ENCODE data around the gene ABCA9.
A peak's percentile ranks its signal among the peaks of the same experiment; 100 is the strongest.
"Not testable (repeated sequence)": the region's sequence is repeated elsewhere in the genome, so short reads cannot be mapped to it uniquely, and the experiment has no call there.

Gene ABCA9

DNA sequence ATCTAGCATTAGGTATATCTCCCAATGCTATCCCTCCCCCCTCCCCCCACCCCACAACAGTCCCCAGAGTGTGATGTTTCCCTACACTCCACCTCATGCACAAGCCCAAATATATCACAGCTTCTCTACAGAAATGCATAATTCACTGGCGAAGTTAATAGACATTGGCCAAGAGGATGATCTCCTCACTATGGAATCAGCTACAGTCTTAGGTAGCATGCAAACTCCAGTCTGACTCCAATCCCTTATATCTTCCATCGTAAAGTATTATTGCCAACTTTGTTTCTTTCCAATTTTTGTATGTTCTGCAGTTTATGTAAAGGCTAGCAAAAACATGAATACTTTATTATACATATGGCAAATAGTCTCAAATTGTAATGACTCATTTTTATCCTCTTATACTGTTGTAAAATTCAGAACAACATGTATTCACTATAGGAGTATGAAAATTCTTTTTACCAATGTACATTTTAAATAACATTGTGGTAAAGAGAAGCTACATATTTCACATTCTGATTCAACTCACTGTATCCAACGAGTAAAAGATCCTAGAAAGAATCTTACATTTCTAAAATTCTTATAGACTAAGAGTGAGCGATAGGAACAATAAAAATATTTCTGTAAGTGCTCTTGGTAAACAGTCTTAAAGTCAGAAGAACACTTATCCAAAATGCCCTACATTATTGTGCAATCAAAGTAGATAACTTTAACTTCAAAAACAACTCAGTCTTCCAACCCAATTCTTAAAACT lies 106.4 kb downstream of the ABCA9 start:
- DNase-seq (ENCODE audit: low read depth) = peak; percentile 68

DNA sequence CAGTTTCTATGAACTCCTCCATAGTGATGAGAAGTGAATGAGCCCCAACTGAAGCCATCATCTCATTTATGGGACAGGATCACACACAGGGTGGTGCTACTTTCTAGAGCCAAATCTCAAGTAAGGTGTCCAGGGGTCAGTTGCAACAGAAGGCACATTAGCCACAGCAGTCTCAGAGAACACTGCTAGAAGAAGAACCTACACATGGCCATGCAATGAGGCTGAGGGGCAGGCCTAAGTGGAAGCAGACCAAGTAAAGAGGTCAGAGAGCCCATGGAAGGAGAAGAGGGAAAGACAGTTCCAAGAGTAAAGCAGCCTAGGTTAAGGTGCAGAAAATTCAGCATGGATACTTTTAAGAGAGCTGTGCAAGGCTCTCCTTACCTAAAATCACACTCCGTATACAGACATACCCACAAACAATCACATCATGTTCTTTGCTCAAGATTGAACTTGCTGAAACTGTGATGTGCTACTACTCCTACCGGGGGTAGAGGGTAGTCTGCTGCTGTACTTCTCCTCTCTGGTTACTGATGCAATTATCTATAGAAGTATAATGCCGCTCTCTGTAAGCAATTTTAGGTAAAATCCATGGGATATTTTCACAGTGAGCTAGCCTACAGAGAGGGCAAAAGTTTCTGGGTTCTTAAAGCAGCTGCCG lies 107.3 kb downstream of the ABCA9 start:
- DNase-seq (ENCODE audit: low read depth) = no peak

DNA sequence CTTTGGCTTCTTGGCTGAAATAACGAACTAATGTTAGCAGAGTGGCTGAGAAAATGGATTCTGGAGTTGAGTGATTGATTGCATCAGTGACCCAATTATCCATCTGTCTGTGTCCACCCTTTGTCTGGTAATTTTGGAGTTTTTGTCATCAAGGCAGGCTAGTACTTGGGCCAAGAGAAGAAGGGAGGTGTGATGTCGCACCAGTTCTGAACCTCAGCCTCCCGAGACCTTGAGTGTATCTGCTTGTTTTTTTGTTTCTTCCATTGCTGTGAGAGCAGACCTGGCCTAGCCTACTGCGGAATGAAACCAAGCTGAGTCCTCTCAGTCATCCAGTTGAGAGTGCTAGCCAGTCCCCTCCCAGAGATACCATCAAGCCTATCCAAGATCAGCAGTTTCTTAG lies 110.0 kb downstream of the ABCA9 start:
- DNase-seq (ENCODE audit: low read depth) = no peak

DNA sequence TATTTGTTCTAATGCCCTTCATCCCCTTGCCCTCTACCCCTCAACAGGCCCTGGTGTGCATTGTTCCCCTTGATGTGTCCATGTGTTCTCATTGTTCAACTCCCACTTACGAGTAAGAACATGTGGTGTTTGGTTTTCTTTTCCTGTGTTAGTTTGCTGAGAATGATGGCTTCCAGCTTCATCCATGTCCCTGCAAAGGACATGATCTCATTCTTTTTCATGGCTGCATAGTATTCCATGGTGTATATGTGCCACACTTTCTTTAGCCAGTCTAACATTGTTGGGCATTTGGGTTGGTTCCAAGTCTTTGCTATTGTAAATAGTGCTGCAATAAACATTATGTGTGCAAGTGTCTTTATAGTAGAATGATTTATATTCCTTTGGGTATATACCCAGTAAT lies 112.9 kb downstream of the ABCA9 start:
- DNase-seq (ENCODE audit: low read depth) = not testable (repeated sequence)

DNA sequence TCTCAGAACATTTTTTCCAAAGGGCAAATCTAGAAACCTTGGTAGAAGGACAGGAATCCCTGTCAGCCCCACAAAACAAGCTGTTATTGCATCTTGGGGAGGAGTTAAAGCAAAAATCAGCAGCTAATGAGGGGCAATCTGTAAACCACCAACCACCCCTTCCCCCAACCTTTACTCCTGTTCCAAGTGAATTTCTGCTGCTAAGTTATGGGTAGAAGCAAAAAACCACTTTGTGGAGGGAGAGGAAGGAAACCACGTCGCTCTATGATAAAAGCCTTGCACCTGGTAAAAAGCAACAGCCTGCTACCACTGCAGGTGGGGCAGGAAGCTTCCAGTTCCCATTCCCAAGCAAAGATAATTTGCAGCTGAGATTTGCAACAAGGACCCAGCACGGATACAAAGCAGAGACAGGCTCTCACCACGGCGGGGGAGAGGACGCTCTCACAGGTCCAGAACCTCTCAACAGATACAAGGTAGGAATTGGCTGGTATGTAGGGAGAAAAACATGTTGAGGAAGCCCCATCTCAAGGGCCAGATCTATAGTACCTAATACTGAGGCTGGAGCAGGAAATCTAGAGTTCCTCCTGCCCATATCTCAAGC lies 116.2 kb downstream of the ABCA9 start:
- no peak for DNase-seq (ENCODE audit: low read depth)

DNA sequence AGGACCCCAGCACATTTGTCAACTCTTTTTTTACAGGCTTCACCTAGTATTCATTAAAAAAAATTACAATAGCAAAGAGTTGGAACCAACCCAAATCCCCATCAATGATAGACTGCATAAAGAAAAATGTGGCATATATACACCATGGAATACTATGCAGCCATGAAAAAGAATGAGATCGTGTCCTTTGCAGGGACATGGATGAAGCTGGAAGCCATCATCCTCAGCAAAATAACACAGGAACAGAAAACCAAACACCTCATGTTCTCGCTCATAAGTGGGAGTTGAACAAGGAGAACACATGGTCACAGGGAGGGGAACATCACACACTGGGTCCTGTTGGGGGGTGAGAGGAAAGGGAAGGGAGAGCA lies 116.9 kb downstream of the ABCA9 start:
- DNase-seq (ENCODE audit: low read depth) = not testable (repeated sequence)

DNA sequence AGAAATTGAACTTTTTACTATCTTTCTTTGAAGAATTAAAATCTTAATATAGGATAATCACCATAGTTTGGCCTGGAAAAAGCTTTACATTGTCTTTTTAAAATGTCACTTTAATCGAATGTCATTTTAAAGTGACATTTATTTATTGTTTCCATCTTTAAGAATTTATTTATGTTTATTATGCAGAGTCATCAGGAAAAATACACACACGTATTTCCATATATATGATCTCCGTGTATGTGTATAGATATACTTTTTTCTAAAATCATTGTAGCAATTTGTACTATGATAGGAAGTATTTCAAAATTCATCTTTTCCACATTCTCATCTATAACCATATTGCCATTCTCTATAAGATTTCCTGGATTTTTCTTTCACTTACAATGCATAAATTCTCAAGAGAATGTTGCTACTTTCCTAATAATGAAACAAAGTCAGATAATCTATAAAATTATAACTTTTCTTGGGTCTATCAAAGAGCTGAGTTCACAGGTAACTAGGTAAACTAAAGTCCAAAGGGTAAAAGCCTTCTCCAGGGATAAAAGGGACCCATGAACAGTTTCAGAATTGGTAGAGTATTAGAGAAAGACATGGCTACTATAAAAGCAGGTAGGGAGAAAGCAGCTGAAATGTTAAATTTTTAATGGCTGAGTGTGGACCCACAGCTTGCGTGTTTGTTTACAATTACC lies 117.5 kb downstream of the ABCA9 start:
- no peak for DNase-seq (ENCODE audit: low read depth)

DNA sequence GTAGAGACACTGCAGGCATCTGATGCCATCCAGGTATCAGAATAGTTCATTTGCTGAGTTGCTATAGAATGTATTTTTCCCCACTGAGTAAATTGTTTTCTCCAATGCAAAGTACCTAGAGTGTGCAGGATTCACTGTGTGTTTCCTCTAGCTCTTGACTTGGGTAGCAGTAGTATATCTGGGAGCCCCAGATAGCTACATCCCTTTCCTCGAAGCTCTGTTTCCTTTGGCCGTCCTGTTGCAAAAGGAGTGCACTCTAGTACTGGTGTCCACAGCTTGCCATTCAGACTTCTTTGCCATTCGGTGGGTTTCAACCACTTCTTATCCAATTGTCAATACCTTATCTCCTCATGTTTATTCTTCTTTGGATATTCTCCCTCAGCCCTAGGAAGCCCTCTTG lies 118.3 kb downstream of the ABCA9 start:
- DNase-seq (ENCODE audit: low read depth) = no peak

DNA sequence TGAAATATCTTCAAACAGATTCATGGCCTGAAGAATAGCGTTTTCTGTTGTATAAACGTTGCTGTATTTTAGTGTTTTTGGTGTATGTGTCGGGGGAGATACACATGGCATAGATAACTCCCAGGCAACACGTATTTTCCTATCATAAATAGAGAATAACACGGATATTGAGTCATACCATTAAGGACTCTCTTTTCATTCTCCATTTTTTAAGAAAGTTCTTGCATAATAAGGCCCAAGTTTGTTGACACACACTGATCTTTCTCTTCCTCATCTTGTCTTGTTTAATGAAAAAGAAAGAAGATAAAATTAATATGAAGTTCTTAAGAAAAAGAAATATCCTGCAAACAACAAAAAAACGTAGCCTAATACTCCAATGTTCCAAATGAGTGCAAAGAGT lies 119.0 kb downstream of the ABCA9 start:
- DNase-seq (ENCODE audit: low read depth) = peak; percentile 56

DNA sequence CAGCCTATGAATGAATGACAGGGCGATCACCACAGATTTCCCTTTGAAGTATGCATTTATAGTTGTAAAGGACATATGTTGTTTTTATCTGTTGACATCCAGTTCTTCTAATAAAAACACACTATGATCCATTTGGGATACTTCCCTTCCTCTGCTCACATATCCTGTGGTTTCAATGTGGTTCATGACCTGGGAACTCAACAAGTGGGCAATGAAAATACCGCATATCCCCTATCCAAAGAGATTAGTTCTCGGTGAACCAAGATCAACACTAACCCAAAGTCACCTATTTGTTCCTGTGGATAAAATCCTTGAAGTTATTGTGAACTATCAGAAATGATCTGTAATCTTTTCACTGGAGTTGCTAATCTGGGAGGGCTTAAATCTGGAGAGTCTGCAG lies 121.5 kb downstream of the ABCA9 start:
- DNase-seq (ENCODE audit: low read depth) = no peak

DNA sequence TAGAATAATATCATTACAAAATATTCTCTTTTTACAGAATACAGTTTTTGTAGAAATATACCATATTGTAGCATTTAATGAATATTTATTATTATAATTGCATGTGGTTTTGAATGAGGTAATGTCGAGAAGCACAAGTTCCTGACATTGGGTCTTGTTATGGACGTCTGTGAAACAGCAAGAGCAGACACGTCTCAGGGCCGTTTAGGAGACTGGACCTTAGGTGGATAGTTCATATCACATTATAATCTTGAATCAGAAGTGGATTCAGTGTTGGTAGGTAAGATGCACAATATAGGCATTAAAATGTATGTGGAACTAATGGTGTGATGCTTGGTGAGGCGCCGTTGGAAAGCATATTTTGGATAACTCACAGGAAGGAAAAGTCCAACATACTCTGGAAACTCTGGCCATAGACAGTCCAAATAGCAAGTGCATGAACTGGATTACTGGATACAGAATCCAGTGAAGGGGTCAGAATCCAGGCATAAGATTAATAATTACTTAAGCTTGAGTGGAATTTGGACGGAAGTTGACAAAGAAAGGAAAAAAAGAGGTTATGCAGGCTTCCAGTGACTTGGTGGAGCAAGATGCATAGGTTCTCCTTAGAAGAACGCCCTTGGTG lies 122.7 kb downstream of the ABCA9 start:
- no peak for DNase-seq (ENCODE audit: low read depth)

DNA sequence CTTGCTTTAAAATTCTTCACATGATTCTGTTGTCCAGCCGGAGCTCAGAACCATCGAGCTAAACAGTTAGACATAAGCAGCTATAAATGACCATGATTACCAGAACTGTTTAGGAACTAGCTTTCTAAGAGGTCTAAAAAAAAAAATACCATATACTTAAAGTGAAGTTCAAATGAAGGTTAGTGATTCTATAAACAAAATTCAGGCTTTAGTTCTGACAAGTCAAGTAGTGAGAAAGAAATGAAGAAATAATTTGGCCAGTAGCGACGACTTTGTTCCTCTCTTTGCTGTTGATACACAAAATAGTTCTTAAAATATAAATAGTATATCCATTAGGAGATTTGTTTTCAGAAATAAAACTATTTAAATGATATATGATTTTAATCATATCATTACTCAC lies 133.2 kb downstream of the ABCA9 start:
- no peak for DNase-seq (ENCODE audit: low read depth)

DNA sequence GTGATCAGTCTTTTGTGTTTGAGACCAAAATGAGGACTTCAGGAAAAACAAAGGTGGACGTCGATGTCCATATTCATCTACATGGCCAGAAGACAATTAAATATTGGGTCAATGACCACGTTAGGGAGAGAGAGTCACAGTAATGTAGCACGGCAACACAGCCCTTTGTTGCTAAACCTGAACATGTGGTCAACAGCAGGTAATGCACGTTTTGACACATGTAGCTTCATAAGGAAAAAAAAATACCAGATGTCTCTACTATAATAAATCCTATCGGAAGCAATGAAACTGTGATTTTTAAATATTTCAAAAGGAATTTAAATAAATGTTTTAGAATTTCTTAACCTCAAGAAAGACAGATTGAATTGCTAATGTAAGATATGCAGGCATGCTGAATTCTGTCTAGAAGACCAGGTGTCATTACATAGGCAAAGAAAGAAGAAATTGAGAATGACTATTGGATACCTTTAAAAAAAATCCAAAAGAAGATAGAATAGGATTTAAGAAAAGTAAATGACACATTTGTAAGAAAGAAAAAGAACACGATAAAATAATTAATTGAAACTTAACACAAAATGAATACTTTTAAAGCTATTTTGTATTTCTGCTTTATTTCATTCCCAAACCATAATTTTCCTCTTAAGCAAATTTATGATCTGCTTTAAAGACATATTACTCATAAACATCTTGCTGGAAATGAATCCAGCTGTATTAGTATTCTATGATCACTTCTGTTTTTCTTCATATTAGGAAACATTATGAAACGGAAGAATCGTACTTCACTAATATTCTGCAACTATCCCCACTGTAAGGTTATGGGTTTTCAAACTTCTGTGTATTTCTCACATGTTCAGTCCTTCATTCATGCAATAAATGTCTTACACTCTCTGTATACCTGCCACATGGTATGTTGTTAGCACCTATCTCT lies 135.7 kb downstream of the ABCA9 start:
- no peak for DNase-seq (ENCODE audit: low read depth)
